Left lung (tissue), 10 donors: ENCODE measurements around the gene SRPK2. TPM values are rescaled to one million over a fixed set of nuclear protein-coding genes. Genes with fewer than 3 reads are reported as not detected.

Experiments used
- ATAC-seq: fragments of 200-7000 bp; cut with Tn5 transposase; one replicate; pipeline ENCODE4 v1.9.1; 2020; ENCODE audit warnings: moderate library complexity
- DNase-seq, 4 donors: peaks; one replicate each; pipeline ENCODE4 v3.0.0-alpha.2; 2013 to 2020
- H3K27ac ChIP-seq, 2 donors: fragments of 200-600 bp; sonication (generic) in 1 of 2; one replicate each; pipeline versions ENCODE4 v1.5.0 to v1.8.0; 2020 to 2021
- H3K27me3 ChIP-seq, 2 donors: fragments of 200-600 bp; sonication (generic) in 1 of 2; one replicate each; pipeline versions ENCODE4 v1.5.0 to v1.8.0; 2020 to 2021
- H3K36me3 ChIP-seq, 2 donors: fragments of 200-600 bp; sonication (generic) in 1 of 2; one replicate each; pipeline versions ENCODE4 v1.5.0 to v1.8.0; 2020 to 2021
- H3K4me1 ChIP-seq, 2 donors: fragments of 200-600 bp; one replicate each; pipeline ENCODE4 v1.8.0; 2021
- H3K4me3 ChIP-seq, 2 donors: fragments of 200-600 bp; sonication (generic) in 1 of 2; one replicate each; pipeline versions ENCODE4 v1.5.0 to v1.8.0; 2020 to 2021; ENCODE audit warnings: mild to moderate bottlenecking in 1 of 2
- H3K9me3 ChIP-seq, 2 donors: fragments of 200-600 bp; sonication (generic) in 1 of 2; one replicate each; pipeline versions ENCODE4 v1.5.0 to v1.8.0; 2020 to 2021
- CTCF ChIP-seq, 2 donors: fragments of 200-600 bp; sonication (generic) in 1 of 2; IDR thresholded peaks; one replicate each; pipeline versions ENCODE4 v1.5.0 to v1.8.0; 2021; ENCODE audit warnings: antibody characterized with exemption in 2 of 2
- intact Hi-C, 2 donors: fragments of 100-400 bp; cut with DNase I; formaldehyde crosslinking; loops; one replicate each; pipeline versions ENCODE4 v1.11.2 to v1.14.2; 2022
- polyA plus RNA-seq, 6 donors: library from polyadenylated mRNA; unstranded; fragments of 120-200 nt; gene quantifications; one replicate each; pipeline ENCODE4 v1.2.1, GENCODE V29; 2013; ENCODE audit not compliant: insufficient read length in 6 of 6
- total RNA-seq, 2 donors: library from RNA; stranded (reverse); fragmentation: NEBNext Ultra II Directional; extraction: Animal tissue kit (Norgen Biotek cat#: 25700); gene quantifications; one replicate each; pipeline ENCODE4 v1.2.1, GENCODE V29; 2021
- donor health status: DM: no; HTN: yes; CAD: no.
- donor health status: DM: no; HTN: no; CAD: no.

The SRPK2 gene
- total and polyA plus RNA-seq, 8 donors: 42.9 to 63.4 (median 52.1) TPM

DNA sequence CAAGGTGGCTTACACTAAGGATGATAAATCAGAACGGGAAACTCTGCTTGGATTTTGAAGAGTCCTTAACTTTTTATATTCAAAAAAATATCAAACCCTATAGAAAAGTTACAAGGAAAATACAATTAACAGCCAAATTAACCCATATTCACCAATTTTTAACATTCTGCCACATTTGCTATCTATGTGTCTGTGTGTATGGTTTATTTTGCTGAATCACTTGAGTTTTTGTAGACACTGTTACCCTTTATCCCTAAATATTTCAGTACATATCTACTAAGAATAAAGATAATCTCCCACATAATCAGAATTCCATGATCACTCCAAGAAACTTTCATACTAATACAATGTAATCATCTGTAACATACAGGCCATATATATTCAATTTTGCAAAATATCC lies 1.2 kb upstream of the SRPK2 start:
- H3K4me1 ChIP-seq: peaks cover 0 to 16% of the 10 kb centered on the region in 2 donors
- intact Hi-C loops: no loop called here

GRCh38 chr7:105389088-105389650 lies 448 bp upstream of the SRPK2 start:
- H3K4me1 ChIP-seq: peaks cover 0 to 16% of the 10 kb centered on the region in 2 donors
- peak; percentile 59 for ATAC-seq

More for the DNA sequence above, 1.2 kb upstream of the SRPK2 start:
- no peaks in the 10 kb centered on the region for H3K9me3 ChIP-seq
- H3K27me3 ChIP-seq: peaks cover 0 to 7% of the 10 kb centered on the region in 2 donors
- no peak overlapping the region for H3K27ac ChIP-seq
- ATAC-seq: no peak
- TF ChIP-seq CTCF (IDR thresholded peaks at IDR 0.05): no peak
- no peak for DNase-seq
- no peaks in the 10 kb centered on the region for H3K36me3 ChIP-seq
- no peak overlapping the region for H3K4me3 ChIP-seq

GRCh38 chr7:105387508-105388355 lies 989 bp downstream of the SRPK2 start:
- Histone ChIP-seq H3K9me3 (no peaks in the 10 kb centered on the region), H3K27me3 (peaks cover 0 to 7% of the 10 kb centered on the region in 2 donors), H3K36me3 (no peaks in the 10 kb centered on the region), H3K4me1 (peaks cover 0 to 16% of the 10 kb centered on the region in 2 donors), H3K27ac (peak overlapping the region; percentile 46 to 79), H3K4me3 (peak overlapping the region; percentile 81 to 85)
- intact Hi-C loops: no loop called here
- DNase-seq (peak; percentile 57 to 90 (median 72)), ATAC-seq (peak; percentile 82)
- no peak for TF ChIP-seq CTCF (IDR thresholded peaks at IDR 0.05)

More at GRCh38 chr7:105389088-105389650, 448 bp upstream of the SRPK2 start:
- peak overlapping the region in 1 of 2 donors; percentile 50 for H3K27ac ChIP-seq
- no peak for TF ChIP-seq CTCF (IDR thresholded peaks at IDR 0.05)
- DNase-seq: peak; percentile 45 to 89 (median 46)
- peak overlapping the region; percentile 81 to 85 for H3K4me3 ChIP-seq
- no peaks in the 10 kb centered on the region for H3K9me3 ChIP-seq
- H3K36me3 ChIP-seq: no peaks in the 10 kb centered on the region
- intact Hi-C loops: no loop called here
- H3K27me3 ChIP-seq: peaks cover 0 to 7% of the 10 kb centered on the region in 2 donors

DNA sequence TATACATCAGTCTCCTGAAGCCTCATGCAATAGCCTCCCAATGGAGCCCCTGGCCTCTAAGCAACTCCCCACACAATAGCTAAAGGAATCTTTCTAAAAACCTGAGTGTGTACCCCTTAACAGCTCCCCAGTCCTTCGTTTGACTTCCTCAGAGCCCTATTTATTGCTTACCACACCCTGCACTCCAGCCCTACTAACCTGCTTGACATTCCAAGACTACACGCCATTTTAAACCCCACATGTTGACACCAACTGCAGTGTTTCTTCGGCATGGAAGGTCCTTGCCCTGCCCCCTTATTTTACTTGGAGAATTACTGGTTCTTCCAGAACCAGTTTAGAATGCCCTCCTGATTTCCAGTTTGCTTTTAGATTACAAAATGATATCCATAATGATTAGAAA lies 10.8 kb downstream of the SRPK2 start:
- no peak overlapping the region for H3K4me3 ChIP-seq
- intact Hi-C loops: no loop called here
- ATAC-seq (peak; percentile 52), DNase-seq (no peak)
- H3K4me1 ChIP-seq: no peaks in the 10 kb centered on the region
- no peak overlapping the region for H3K27ac ChIP-seq
- H3K27me3 ChIP-seq: no peaks in the 10 kb centered on the region
- no peaks in the 10 kb centered on the region for H3K9me3 ChIP-seq
- H3K36me3 ChIP-seq: no peaks in the 10 kb centered on the region
- no peak for TF ChIP-seq CTCF (IDR thresholded peaks at IDR 0.05)

GRCh38 chr7:105376908-105377533 lies 11.7 kb downstream of the SRPK2 start:
- H3K4me3 ChIP-seq: no peak overlapping the region
- H3K36me3 ChIP-seq: no peaks in the 10 kb centered on the region
- H3K9me3 ChIP-seq: no peaks in the 10 kb centered on the region
- no peak for ATAC-seq
- intact Hi-C loops: no loop called here
- no peak for TF ChIP-seq CTCF (IDR thresholded peaks at IDR 0.05)
- no peak for DNase-seq
- H3K4me1 ChIP-seq: no peaks in the 10 kb centered on the region
- H3K27ac ChIP-seq: no peak overlapping the region
- no peaks in the 10 kb centered on the region for H3K27me3 ChIP-seq
